Mesodermal cell (in vitro differentiated cells): Measurements from ENCODE around the gene PHIP.

Source experiments
- H3K27ac ChIP-seq: 2 replicates; pipeline ENCODE4 v1.7.0; 2013; ENCODE audit warnings: mild to moderate bottlenecking, low read depth, low read length, moderate library complexity; ENCODE audit not compliant: severe bottlenecking
- H3K36me3 ChIP-seq: 2 replicates; pipeline ENCODE4 v1.7.1; 2013; ENCODE audit warnings: mild to moderate bottlenecking, low read length, moderate library complexity; ENCODE audit not compliant: control insufficient read depth, insufficient read depth
- H3K4me1 ChIP-seq: one replicate; pipeline ENCODE4 v1.7.1; 2013; ENCODE audit warnings: mild to moderate bottlenecking, low read length; ENCODE audit not compliant: insufficient read depth, control insufficient read depth, poor library complexity, severe bottlenecking
- H3K4me3 ChIP-seq: 2 replicates; pipeline ENCODE4 v1.7.0; 2013; ENCODE audit warnings: low read length, control low read depth, mild to moderate bottlenecking; ENCODE audit not compliant: insufficient read depth, poor library complexity, severe bottlenecking; ENCODE audit errors: extremely low read depth
- H3K9me3 ChIP-seq: 2 replicates; pipeline ENCODE4 v1.7.1; 2013; ENCODE audit warnings: mild to moderate bottlenecking, low read length, moderate library complexity; ENCODE audit not compliant: control insufficient read depth
- WGBS, 2 experiments: methylation state at CpG; one replicate each; pipeline ENCODE4 v1.1.5; 2013; ENCODE audit warnings: missing lambda C conversion rate in 2 of 2; ENCODE audit not compliant: insufficient coverage in 2 of 2; 5-methylcytosine and 5-hydroxymethylcytosine counted together

Gene PHIP

DNA sequence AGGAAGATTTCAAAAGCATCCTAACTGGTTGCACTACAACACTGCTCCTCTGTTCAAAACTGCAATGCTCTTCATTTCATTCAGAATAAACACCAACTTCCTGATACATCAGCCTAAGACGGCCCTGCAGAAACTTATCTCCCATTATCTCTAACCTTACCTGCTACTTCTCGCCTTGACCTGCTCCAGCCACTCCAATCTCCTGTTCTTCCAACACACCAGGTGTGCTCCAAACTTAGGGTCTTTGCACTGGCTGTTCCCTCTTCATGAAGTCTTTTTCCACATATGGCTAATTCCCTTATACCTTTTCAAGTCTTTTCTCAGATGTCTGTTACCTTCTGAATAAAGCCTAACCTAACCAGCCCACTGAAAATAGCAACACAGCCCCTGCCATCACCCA lies 32.1 kb downstream of the PHIP start:
- 89 to 97% methylated on average over 2 of the region's 2 CpGs for WGBS, 2 experiments
- peaks cover 38% of the 10 kb centered on the region for H3K36me3 ChIP-seq

GRCh38 chr6:79042799-79043126 lies 35.3 kb downstream of the PHIP start:
- peaks cover 55% of the 10 kb centered on the region for H3K36me3 ChIP-seq
- WGBS, 2 experiments, result 90 to 94% methylated on average over 2 to 3 of the region's 5 CpGs
- H3K9me3 ChIP-seq, result no peaks in the 10 kb centered on the region
- no peak overlapping the region for H3K27ac ChIP-seq
- H3K4me1 ChIP-seq, result no peaks in the 10 kb centered on the region
- no peak overlapping the region for H3K4me3 ChIP-seq

More for the DNA sequence above, 32.1 kb downstream of the PHIP start:
- Histone ChIP-seq H3K4me3 (no peak overlapping the region), H3K4me1 (no peaks in the 10 kb centered on the region), H3K27ac (no peak overlapping the region), H3K9me3 (no peaks in the 10 kb centered on the region)

DNA sequence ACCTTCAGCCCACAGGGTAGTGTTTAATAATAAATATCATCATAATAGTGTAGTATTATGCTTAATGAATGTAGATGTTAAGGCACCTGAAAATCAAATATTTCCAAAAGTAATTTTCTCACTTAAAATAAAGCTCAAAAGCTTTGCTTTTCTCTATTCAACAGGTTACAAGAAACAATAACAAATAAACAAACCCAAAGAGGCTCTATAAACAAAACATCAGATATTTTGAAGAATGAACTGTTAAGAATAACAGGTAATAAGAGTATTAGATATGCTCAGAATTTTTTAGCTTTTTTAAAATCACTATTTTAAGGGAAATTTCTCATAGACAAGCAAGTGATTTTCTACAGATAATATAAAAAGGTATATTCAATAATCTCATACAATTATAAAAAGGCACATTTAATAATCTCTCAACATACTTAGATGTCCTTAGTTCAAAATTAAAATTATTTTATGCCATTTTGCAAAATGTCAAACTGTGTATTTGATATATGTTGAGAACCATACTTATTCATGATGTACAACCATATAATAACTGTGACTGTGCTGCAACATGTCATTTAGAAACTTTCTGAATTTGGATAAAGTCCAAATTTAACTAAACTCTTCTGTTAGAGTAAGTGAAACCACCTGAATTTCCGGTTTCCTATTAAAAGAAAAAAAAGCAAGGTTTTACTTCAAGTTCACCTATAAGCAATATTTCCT lies 35.8 kb downstream of the PHIP start:
- H3K4me1 ChIP-seq, result no peaks in the 10 kb centered on the region
- peaks cover 60% of the 10 kb centered on the region for H3K36me3 ChIP-seq
- no CpG with 5 or more reads among the region's 1 CpG for WGBS, 2 experiments
- no peak overlapping the region for H3K4me3 ChIP-seq
- no peaks in the 10 kb centered on the region for H3K9me3 ChIP-seq
- H3K27ac ChIP-seq, result no peak overlapping the region

DNA sequence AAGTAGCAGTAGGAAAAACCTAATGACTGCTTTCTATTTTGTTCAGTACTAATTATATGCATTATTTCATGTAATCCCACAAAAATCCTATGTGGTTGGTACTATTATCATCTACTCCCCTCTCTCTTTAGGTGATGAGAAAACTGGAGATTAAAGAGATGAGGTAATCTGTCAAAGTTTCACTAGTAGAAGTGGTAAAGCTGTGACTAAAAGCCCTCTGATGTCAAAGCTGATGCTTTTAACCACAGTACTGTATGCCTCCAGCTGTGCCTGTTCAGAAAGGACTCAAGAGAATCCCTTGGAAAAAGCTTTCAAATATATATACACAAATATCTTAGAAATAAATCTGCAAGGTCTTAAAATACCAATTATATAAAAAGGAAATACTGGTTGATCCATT lies 38.0 kb downstream of the PHIP start:
- H3K4me3 ChIP-seq, result no peak overlapping the region
- H3K27ac ChIP-seq, result no peak overlapping the region
- H3K4me1 ChIP-seq, result no peaks in the 10 kb centered on the region
- no peaks in the 10 kb centered on the region for H3K9me3 ChIP-seq
- peaks cover 56% of the 10 kb centered on the region for H3K36me3 ChIP-seq

- H3K4me1 ChIP-seq, result no peaks in the 10 kb centered on the region
- H3K27ac ChIP-seq, result no peak overlapping the region
- no peaks in the 10 kb centered on the region for H3K9me3 ChIP-seq
- H3K4me3 ChIP-seq, result no peak overlapping the region
- peaks cover 63% of the 10 kb centered on the region for H3K36me3 ChIP-seq
Observed at GRCh38 chr6:79038061-79038460, 40.0 kb downstream of the PHIP start.

GRCh38 chr6:79034865-79035264 lies 43.2 kb downstream of the PHIP start:
- H3K4me3 ChIP-seq, result no peak overlapping the region
- 100% methylated on average over 2 of the region's 2 CpGs; no CpG with 5 or more reads in 1 of the 2 experiments for WGBS, 2 experiments
- H3K27ac ChIP-seq, result no peak overlapping the region
- peaks cover 56% of the 10 kb centered on the region for H3K36me3 ChIP-seq
- no peaks in the 10 kb centered on the region for H3K9me3 ChIP-seq
- peaks cover 9% of the 10 kb centered on the region for H3K4me1 ChIP-seq

DNA sequence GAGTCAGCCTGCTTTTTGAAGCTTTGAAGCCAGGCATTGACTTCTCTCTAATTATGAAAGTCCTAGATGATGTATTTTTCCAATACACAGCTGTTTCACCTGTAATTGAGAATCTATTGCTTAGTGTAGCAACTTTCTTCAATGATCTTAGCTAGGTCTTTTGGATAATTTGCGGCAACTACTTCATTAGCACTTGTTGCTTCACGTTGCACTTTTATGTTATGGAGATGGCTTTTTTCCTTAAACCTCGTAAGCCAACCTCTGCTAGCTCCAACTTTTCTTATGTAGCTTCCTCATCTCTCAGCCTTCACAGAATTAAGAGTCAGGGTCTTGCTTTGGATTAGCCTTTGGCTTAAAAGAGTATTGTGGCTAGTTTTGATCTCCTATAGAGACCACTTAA lies 44.8 kb downstream of the PHIP start:
- WGBS, 2 experiments, result 100% methylated on average over 3 of the region's 3 CpGs; no CpG with 5 or more reads in 1 of the 2 experiments
- Histone ChIP-seq H3K9me3 (no peaks in the 10 kb centered on the region), H3K4me3 (no peak overlapping the region), H3K4me1 (peaks cover 9% of the 10 kb centered on the region), H3K27ac (no peak overlapping the region), H3K36me3 (peaks cover 56% of the 10 kb centered on the region)

GRCh38 chr6:79031821-79032590 lies 46.0 kb downstream of the PHIP start:
- H3K9me3 ChIP-seq, result no peaks in the 10 kb centered on the region
- peaks cover 51% of the 10 kb centered on the region for H3K36me3 ChIP-seq
- 94% methylated on average over 2 of the region's 3 CpGs; no CpG with 5 or more reads in 1 of the 2 experiments for WGBS, 2 experiments
- H3K27ac ChIP-seq, result no peak overlapping the region
- peaks cover 9% of the 10 kb centered on the region for H3K4me1 ChIP-seq
- no peak overlapping the region for H3K4me3 ChIP-seq

- Histone ChIP-seq H3K4me1 (peaks cover 9% of the 10 kb centered on the region), H3K9me3 (no peaks in the 10 kb centered on the region), H3K36me3 (peaks cover 52% of the 10 kb centered on the region), H3K4me3 (no peak overlapping the region), H3K27ac (no peak overlapping the region)
- no CpG with 5 or more reads among the region's 1 CpG for WGBS, 2 experiments
Observed at GRCh38 chr6:79030511-79030910, 47.5 kb downstream of the PHIP start.

- Histone ChIP-seq H3K4me3 (no peak overlapping the region), H3K4me1 (peaks cover 9% of the 10 kb centered on the region), H3K27ac (no peak overlapping the region), H3K36me3 (peaks cover 55% of the 10 kb centered on the region), H3K9me3 (no peaks in the 10 kb centered on the region)
- 100% methylated on average over 1 of the region's 2 CpGs; no CpG with 5 or more reads in 1 of the 2 experiments for WGBS, 2 experiments
Observed at GRCh38 chr6:79030023-79030422, 48.0 kb downstream of the PHIP start.

- Histone ChIP-seq H3K4me3 (no peak overlapping the region), H3K36me3 (peaks cover 51% of the 10 kb centered on the region), H3K9me3 (no peaks in the 10 kb centered on the region), H3K4me1 (peaks cover 9% of the 10 kb centered on the region), H3K27ac (no peak overlapping the region)
- WGBS, 2 experiments, result no CpG with 5 or more reads among the region's 1 CpG
Observed at GRCh38 chr6:79028641-79029314, 49.3 kb downstream of the PHIP start.
